Neural cell (in vitro differentiated cells): ENCODE results near the gene SPOCK3. TPM values are rescaled to one million over a fixed set of nuclear protein-coding genes. Genes with fewer than 3 reads are reported as not detected.

ENCODE experiments used
- H2AFZ ChIP-seq: fragments of 200-600, 300-800 bp; sonication (generic), shearing (Covaris generic); 2 replicates; pipeline ENCODE4 v1.6.0; 2014; ENCODE audit warnings: low read depth, mild to moderate bottlenecking, antibody characterized with exemption, low read length, moderate library complexity
- H3F3A ChIP-seq: fragments of 200-600 bp; shearing (Covaris generic); 2 replicates; pipeline ENCODE4 v1.6.1; 2016; ENCODE audit warnings: mild to moderate bottlenecking, moderate library complexity, mixed read lengths, antibody characterized with exemption, low read length; ENCODE audit not compliant: insufficient read depth, poor library complexity, severe bottlenecking
- H3K27ac ChIP-seq: fragments of 200-600, 300-800 bp; sonication (generic), shearing (Covaris generic); 2 replicates; pipeline ENCODE4 v1.5.1; 2014; ENCODE audit warnings: mild to moderate bottlenecking, low read length, moderate library complexity
- H3K27me3 ChIP-seq: fragments of 300-800, 200-600 bp; sonication (generic), shearing (Covaris generic); 2 replicates; pipeline ENCODE4 v1.6.0; 2014; ENCODE audit warnings: mild to moderate bottlenecking, low read depth, low read length, moderate library complexity; ENCODE audit not compliant: insufficient read depth
- H3K36me3 ChIP-seq: fragments of 300-800, 200-600 bp; sonication (generic), shearing (Covaris generic); 2 replicates; pipeline ENCODE4 v1.5.1; 2014; ENCODE audit warnings: mild to moderate bottlenecking, antibody characterized with exemption, low read length, moderate library complexity; ENCODE audit not compliant: insufficient read depth
- H3K4me2 ChIP-seq: fragments of 300-800, 200-600 bp; sonication (generic), shearing (Covaris generic); 2 replicates; pipeline ENCODE4 v1.6.0; 2014; ENCODE audit warnings: mild to moderate bottlenecking, low read length
- H3K4me3 ChIP-seq: fragments of 300-800, 200-600 bp; sonication (generic), shearing (Covaris generic); 2 replicates; pipeline ENCODE4 v1.5.1; 2014; ENCODE audit warnings: mild to moderate bottlenecking, low read length, moderate library complexity
- H3K79me2 ChIP-seq: fragments of 200-600 bp; shearing (Covaris generic); replicated peaks from 2 replicates; pipeline ENCODE4 v1.6.0; 2014; ENCODE audit warnings: mild to moderate bottlenecking, low read length, moderate library complexity; ENCODE audit not compliant: insufficient read depth
- H3K9ac ChIP-seq: fragments of 300-800, 200-600 bp; sonication (generic), shearing (Covaris generic); 2 replicates; pipeline ENCODE4 v1.6.1; 2016; ENCODE audit warnings: mild to moderate bottlenecking, low read length, mixed read lengths
- H3K9me2 ChIP-seq: fragments of 200-600 bp; shearing (Covaris generic); 2 replicates; pipeline ENCODE4 v1.6.1; 2016; ENCODE audit warnings: mild to moderate bottlenecking, low read length, mixed read lengths; ENCODE audit not compliant: insufficient read depth
- H3K9me3 ChIP-seq: fragments of 200-600, 300-800 bp; sonication (generic), shearing (Covaris generic); 2 replicates; pipeline ENCODE4 v1.6.1; 2016; ENCODE audit warnings: mild to moderate bottlenecking, mixed run types, low read length, moderate library complexity, mixed read lengths
- H4K20me1 ChIP-seq: fragments of 200-600 bp; shearing (Covaris generic); 2 replicates; pipeline ENCODE4 v1.6.1; 2016; ENCODE audit warnings: mild to moderate bottlenecking, mixed run types; ENCODE audit not compliant: insufficient read depth
- CTCF ChIP-seq: fragments of 450-650 bp; IDR thresholded peaks from 2 replicates; pipeline ENCODE4 v1.5.1; 2014; ENCODE audit warnings: antibody characterized with exemption, mild to moderate bottlenecking, moderate library complexity; ENCODE audit not compliant: poor library complexity, severe bottlenecking
- EP300 ChIP-seq: fragments of 450-650 bp; conservative IDR thresholded peaks from 2 replicates; pipeline ENCODE4 v1.6.1; 2014; ENCODE audit warnings: antibody characterized with exemption, mild to moderate bottlenecking, moderate library complexity; ENCODE audit not compliant: poor library complexity, severe bottlenecking
- EZH2 ChIP-seq: fragments of 200-600, 300-800 bp; shearing (Covaris generic), sonication (generic); IDR thresholded peaks from 2 replicates; pipeline ENCODE4 v1.6.1; 2014; ENCODE audit warnings: antibody characterized with exemption, low read length, borderline replicate concordance, mild to moderate bottlenecking; ENCODE audit not compliant: insufficient read depth, poor library complexity, severe bottlenecking
- MXI1 ChIP-seq: fragments of 450-650 bp; conservative IDR thresholded peaks from 2 replicates; pipeline ENCODE4 v1.6.1; 2014; ENCODE audit warnings: antibody characterized with exemption, mild to moderate bottlenecking; ENCODE audit not compliant: poor library complexity, severe bottlenecking
- POLR2AphosphoS5 ChIP-seq: IDR thresholded peaks from 2 replicates; pipeline ENCODE4 v1.6.1; 2012
- RAD21 ChIP-seq: fragments of 450-650 bp; conservative IDR thresholded peaks from 2 replicates; pipeline ENCODE4 v1.6.1; 2014; ENCODE audit warnings: antibody characterized with exemption, mild to moderate bottlenecking, moderate library complexity
- REST ChIP-seq: IDR thresholded peaks from 2 replicates; pipeline ENCODE4 v1.6.1; 2012; ENCODE audit warnings: borderline replicate concordance
- SMC3 ChIP-seq: fragments of 450-650 bp; conservative IDR thresholded peaks from 2 replicates; pipeline ENCODE4 v1.6.1; 2014; ENCODE audit warnings: antibody characterized with exemption, mild to moderate bottlenecking, moderate library complexity; ENCODE audit not compliant: poor library complexity
- TAF1 ChIP-seq: IDR thresholded peaks from 2 replicates; pipeline ENCODE4 v1.6.1; 2012; ENCODE audit warnings: low read depth
- polyA plus RNA-seq: library from polyadenylated mRNA; depleted of rRNA; stranded (reverse); fragments of >200 nt; gene quantifications from 2 replicates; pipeline ENCODE4 v1.2.3, GENCODE V29; 2014

The SPOCK3 gene
- polyA plus RNA-seq, 1 donor from 2014 or later, result 7.9 TPM

- no peaks in the 10 kb centered on the region for H3K9me3 ChIP-seq
- H3F3A ChIP-seq, result no peaks in the 10 kb centered on the region
- no peaks in the 10 kb centered on the region for H3K27me3 ChIP-seq
- no peak overlapping the region for H3K4me3 ChIP-seq
- no peaks in the 10 kb centered on the region for H3K79me2 ChIP-seq
- no peaks in the 10 kb centered on the region for H3K9me2 ChIP-seq
- H3K36me3 ChIP-seq, result no peaks in the 10 kb centered on the region
- H3K4me2 ChIP-seq, result no peak overlapping the region
- H2AFZ ChIP-seq, result no peak overlapping the region
- no peak overlapping the region for H3K27ac ChIP-seq
- no peak overlapping the region for H3K9ac ChIP-seq
- no peaks in the 10 kb centered on the region for H4K20me1 ChIP-seq
- TF ChIP-seq REST (no peak), RAD21 (no peak), POLR2AphosphoS5 (no peak), TAF1 (no peak), EZH2 (no peak), MXI1 (no peak), CTCF (no peak), EP300 (no peak), SMC3 (no peak)
Measured at GRCh38 chr4:167274351-167274750, 40.1 kb upstream of the SPOCK3 start.

GRCh38 chr4:167265231-167265630 lies 30.9 kb upstream of the SPOCK3 start:
- Histone ChIP-seq H3K36me3 (no peaks in the 10 kb centered on the region), H2AFZ (no peak overlapping the region), H3K4me3 (no peak overlapping the region), H3K27ac (no peak overlapping the region), H3K9ac (no peak overlapping the region), H3F3A (no peaks in the 10 kb centered on the region), H3K9me3 (no peaks in the 10 kb centered on the region), H3K4me2 (no peak overlapping the region), H3K27me3 (no peaks in the 10 kb centered on the region), H3K9me2 (no peaks in the 10 kb centered on the region), H3K79me2 (no peaks in the 10 kb centered on the region), H4K20me1 (no peaks in the 10 kb centered on the region)
- TF ChIP-seq CTCF (no peak), POLR2AphosphoS5 (no peak), EZH2 (no peak), RAD21 (no peak), REST (no peak), TAF1 (no peak), MXI1 (no peak), SMC3 (no peak), EP300 (no peak)
